GM12873 (cell line): ENCODE data around the gene GSTT2.
"Not testable (repeated sequence)": the region's sequence is repeated elsewhere in the genome, so short reads cannot be mapped to it uniquely, and the experiment has no call there.

Experiments used
- CTCF ChIP-seq: IDR thresholded peaks from 2 replicates; pipeline ENCODE4 v1.5.1; 2012; ENCODE audit warnings: low read depth, mild to moderate bottlenecking, moderate library complexity, low read length, control low read depth; ENCODE audit not compliant: insufficient read depth; ENCODE audit errors: missing control alignments

GSTT2 gene

GRCh38 chr22:23970201-23970641 is 9.7 kb upstream of the GSTT2 start:
- no peak for TF ChIP-seq CTCF

- no peak for TF ChIP-seq CTCF
These were observed 9.0 kb upstream of the GSTT2 start for GRCh38 chr22:23970816-23971486.

GRCh38 chr22:23974345-23974744 is 5.6 kb upstream of the GSTT2 start, which contains the start of gene DDT:
Gene DDT (minus strand): TSS chr22:23974441. CDS start chr22:23974414, 27 bp downstream.
- TF ChIP-seq CTCF: not testable (repeated sequence)

GRCh38 chr22:23984430-23984829 is 4.5 kb downstream of the GSTT2 start:
- peak; percentile 70 for TF ChIP-seq CTCF

- TF ChIP-seq CTCF: no peak
These were observed 17.2 kb downstream of the GSTT2 start for GRCh38 chr22:23997092-23997491.

- no peak for TF ChIP-seq CTCF
These were observed 21.4 kb downstream of the GSTT2 start for GRCh38 chr22:24001314-24001713.

GRCh38 chr22:24002272-24002671 is 22.3 kb downstream of the GSTT2 start:
- TF ChIP-seq CTCF: no peak
